Central memory CD4-positive, alpha-beta T cell (primary cell): ENCODE data around the gene CCNJ.

ENCODE experiments used
- DNase-seq: peaks from one replicate; pipeline ENCODE4 v3.0.0; 2022

The CCNJ gene

GRCh38 chr10:96056787-96057186 lies 13.4 kb downstream of the CCNJ start:
- DNase-seq: no peak

DNA sequence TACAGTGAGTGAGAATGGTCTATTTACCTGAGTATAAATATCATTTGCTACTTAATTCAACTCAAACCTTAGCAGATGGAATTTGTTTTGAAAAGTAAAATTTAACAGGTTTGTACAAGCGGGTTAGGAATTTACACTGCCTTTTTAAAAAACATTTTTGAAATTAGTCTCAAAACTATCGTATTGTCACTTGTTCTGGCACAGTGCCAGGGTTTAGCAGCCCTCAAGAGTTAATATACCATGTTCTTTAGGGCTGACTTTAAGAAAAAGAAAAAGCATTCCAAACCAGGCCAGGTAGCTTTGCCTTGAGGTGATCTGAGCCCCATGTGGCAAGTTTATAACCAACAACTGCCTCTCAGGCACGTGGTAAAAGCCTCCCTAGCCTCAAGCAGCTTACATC lies 17.8 kb downstream of the CCNJ start:
- DNase-seq: no peak

- DNase-seq: no peak
Observed at GRCh38 chr10:96072674-96073073, 29.3 kb downstream of the CCNJ start.

DNA sequence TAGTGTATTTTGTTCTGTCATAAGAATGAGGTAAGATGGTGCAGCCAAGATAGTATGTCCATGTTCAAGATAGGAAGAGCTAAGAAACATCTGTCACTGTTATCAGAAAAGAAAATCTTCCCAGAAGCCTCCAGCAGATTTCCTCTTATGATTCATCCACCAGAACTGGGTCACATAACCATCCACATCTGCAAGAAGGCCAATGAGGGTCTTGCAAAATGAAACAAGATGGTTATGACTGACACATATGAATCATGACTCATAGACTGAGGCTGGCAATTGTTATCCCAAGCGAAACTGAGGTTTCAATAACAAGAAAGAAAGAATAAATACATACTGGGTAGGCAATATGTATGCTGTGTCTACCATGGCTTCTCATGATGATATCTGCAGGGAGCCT lies 30.3 kb downstream of the CCNJ start:
- no peak for DNase-seq

DNA sequence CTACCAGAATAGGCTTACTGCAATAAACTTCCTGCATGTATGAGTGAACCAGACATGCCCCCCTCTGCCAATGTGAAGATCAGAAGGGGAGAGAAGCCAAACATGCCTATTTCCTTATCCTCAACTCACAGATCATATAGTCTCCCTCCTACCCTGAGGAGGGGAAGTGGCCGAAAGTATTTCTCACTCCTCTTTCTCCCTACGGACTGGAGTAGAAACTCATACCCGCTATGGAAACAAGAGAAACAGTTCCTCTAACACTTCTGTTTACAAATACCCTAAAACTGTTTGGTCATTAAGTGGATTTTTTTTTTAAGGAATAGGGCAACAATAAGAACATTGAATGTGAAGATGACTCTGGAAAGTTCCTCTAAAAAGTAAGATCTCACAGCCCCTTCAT lies 31.4 kb downstream of the CCNJ start:
- DNase-seq: no peak

- no peak for DNase-seq
Observed at GRCh38 chr10:96075977-96076376, 32.6 kb downstream of the CCNJ start.

DNA sequence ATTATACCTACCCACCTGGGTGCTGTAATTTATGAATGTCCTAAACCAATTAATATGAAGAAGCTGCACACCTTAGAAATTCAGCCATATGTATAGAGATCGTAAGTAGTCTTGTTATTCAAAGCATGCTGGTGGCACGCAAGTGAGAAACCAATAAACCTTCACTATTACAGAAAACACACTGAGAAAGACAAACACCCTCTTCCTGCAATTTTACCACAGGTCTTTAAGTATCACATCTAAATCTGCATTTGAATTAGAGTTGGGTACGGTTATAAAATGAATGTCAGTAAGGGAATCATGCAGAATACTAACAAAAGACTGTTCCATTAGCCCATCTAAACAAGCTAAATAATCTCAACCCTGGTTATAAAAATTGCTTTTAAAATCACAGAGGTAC lies 33.8 kb downstream of the CCNJ start:
- DNase-seq: no peak

- DNase-seq: no peak
Observed at GRCh38 chr10:96082153-96082552, 38.8 kb downstream of the CCNJ start.

DNA sequence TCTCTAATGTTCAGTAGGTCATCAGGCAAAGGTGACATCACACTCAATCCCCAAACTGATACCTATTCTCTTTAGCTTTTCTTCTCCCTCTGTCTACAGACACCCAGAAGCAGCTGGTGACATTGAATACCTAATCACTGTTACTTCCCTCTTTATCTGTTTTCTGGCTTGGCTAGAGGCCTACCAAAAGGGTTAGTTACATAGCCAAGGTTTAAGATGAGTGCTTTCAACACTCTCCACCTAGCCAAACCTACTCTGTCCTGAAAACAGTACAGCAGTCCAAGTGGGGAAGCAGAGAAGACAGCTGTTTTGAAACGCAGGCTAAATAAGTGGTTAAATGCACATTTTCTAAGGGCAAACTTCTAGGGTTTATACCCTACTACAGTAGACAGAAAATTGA lies 39.4 kb downstream of the CCNJ start:
- no peak for DNase-seq

DNA sequence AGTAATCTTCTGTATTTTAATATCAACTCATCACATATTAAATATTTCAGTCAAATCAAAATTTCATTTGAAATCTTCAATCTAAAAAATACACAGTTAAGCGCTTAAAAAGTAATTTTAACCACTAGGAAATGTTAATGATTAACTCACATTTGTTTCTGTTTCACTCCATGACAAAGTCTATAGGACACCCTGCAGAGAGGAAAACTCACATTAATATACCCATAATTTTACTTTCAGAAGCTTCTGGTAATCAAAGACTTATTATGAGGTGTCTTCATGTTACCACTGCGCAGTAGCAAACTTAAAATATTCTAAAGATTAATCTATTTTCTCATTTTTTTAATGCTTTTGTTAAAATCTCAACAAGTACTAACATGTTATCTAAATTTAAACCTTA lies 45.7 kb downstream of the CCNJ start:
- no peak for DNase-seq

GRCh38 chr10:96089670-96090462 lies 46.5 kb downstream of the CCNJ start:
- peak; percentile 91 for DNase-seq

DNA sequence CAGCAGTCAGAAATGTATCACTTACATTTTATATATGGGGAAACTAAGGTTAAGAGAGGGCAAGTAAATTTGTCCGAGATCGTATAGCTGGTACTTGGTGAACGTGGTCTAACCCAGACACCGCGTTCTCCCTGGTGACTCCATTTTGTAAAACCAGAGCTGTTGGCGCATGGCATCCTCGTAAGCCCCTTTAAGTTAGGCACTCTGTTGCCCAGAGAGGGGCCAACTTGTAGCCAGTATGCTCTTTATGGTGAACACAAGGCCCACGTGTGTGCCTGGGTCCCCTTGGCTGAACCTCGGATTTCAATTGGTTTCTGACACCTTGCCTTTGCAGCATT lies 47.0 kb downstream of the CCNJ start:
- no peak for DNase-seq

- DNase-seq: no peak
Observed at GRCh38 chr10:96092999-96093767, 49.8 kb downstream of the CCNJ start.

- DNase-seq: no peak
Observed at GRCh38 chr10:96093948-96094347, 50.6 kb downstream of the CCNJ start.

DNA sequence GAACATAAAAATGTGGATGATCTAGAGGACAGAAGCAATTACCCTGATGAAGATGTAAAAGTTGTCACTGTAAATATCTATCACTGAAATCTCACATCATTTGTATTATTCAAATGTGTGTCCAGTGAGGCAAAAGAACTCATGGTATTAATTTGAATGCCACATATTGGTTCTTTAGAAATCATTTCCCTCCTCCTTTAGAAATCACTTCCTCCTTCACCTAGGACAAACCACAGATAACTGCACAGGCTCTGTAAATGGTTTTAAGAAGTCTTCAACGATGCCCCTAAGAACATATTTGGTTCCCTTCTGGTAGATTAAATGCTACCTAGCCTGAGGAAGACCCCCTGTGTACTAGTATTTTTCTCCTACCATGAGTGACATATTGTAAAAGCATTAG lies 53.6 kb downstream of the CCNJ start:
- no peak for DNase-seq

DNA sequence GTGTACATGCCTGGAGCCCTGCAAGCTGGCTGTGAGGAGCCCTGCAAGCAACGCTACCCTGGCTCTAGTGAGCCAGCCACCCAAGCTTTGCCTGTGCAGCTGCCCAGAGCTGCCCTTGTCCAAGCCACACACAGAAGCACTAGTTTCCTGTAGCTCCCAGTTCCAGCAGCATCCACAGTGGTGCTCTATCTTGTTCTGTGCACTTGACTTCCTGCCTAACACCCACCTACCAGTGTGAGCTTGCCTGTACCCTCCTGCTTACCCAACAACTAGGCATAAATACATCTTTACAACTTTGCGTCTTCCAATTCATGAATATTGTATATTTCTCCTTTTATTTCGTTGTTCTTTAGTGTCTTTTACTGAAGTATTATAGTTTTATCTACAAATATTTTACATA lies 54.5 kb downstream of the CCNJ start:
- DNase-seq: no peak

DNA sequence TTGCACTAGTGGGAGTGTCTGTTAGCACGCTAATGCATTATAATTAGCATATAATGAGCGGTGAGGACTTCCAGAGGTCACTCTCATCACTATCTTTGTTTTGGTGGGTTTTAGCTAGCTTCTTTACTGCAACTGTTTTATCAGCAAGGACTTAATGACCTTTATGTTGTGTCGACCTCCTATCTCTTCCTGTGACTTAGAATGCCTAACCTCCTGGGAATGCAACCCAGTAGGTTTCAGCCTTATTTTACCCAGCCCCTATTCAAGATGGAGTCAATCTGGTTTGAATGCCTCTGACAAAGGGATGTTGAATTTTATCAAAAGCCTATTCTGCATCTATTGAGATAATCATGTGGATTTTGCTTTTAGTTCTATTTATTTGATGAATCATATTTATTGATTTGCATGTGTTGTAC lies 64.2 kb downstream of the CCNJ start:
- DNase-seq: no peak
